ENCODE measurements around the gene FMNL2.

DNA sequence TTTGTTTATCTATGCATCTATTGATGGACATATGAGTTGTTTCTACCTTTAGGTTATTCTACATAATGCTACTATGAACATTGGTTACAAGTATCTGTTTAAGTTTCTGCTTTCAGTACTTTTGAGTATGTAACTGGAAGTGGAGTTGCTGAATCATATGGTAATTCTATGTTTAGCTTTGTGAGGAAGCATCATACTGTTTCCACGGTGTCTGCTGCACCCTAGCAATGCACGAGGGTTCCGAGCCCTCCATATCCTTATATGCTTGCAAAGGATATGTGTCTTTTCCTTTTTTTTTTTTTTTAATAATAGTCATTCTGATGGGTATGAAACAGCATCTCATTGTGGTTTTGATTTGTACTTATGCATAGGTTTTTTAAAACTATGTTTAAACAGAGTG lies 83.7 kb downstream of the FMNL2 start:
- TF ChIP-seq CTCF (IDR thresholded peaks at IDR 0.05; ENCODE audit: low read length) = no peak
- TF ChIP-seq EZH2 (IDR thresholded peaks at IDR 0.05; ENCODE audit: borderline replicate concordance, low read length) = no peak
